IPS-18a (cell line): ENCODE measurements around the gene ANG.
"Not testable (repeated sequence)": the region's sequence is repeated elsewhere in the genome, so short reads cannot be mapped to it uniquely, and the experiment has no call there.

ENCODE experiments used
- H3K27ac ChIP-seq: one replicate; pipeline ENCODE4 v1.5.1; 2013; ENCODE audit warnings: low read length
- H3K27me3 ChIP-seq: one replicate; pipeline ENCODE4 v1.6.1; 2013; ENCODE audit warnings: mild to moderate bottlenecking, low read length; ENCODE audit not compliant: control insufficient read depth, insufficient read depth
- H3K36me3 ChIP-seq: one replicate; pipeline ENCODE4 v1.6.1; 2013; ENCODE audit warnings: low read depth, low read length; ENCODE audit not compliant: control insufficient read depth
- H3K4me1 ChIP-seq: one replicate; pipeline ENCODE4 v1.6.1; 2013; ENCODE audit warnings: low read depth, low read length; ENCODE audit not compliant: control insufficient read depth
- H3K4me3 ChIP-seq: one replicate; pipeline ENCODE4 v1.5.1; 2013; ENCODE audit warnings: low read length
- H3K9ac ChIP-seq: one replicate; pipeline ENCODE4 v1.6.1; 2013; ENCODE audit warnings: mild to moderate bottlenecking, low read length, moderate library complexity
- H3K9me3 ChIP-seq: one replicate; pipeline ENCODE4 v1.6.1; 2013; ENCODE audit warnings: low read depth, low read length; ENCODE audit not compliant: control insufficient read depth

The ANG gene

GRCh38 chr14:20687362-20688166 lies 1.0 kb upstream of the ANG start:
- peaks cover 8% of the 10 kb centered on the region for H3K27me3 ChIP-seq
- peaks cover 3% of the 10 kb centered on the region for H3K4me1 ChIP-seq
- H3K4me3 ChIP-seq, result no peak overlapping the region
- H3K9me3 ChIP-seq, result no peaks in the 10 kb centered on the region
- no peak overlapping the region for H3K27ac ChIP-seq
- H3K9ac ChIP-seq, result no peak overlapping the region
- no peaks in the 10 kb centered on the region for H3K36me3 ChIP-seq

- Histone ChIP-seq H3K4me3 (no peak overlapping the region), H3K27ac (no peak overlapping the region), H3K9ac (no peak overlapping the region), H3K4me1 (no peaks in the 10 kb centered on the region), H3K27me3 (no peaks in the 10 kb centered on the region), H3K36me3 (no peaks in the 10 kb centered on the region), H3K9me3 (no peaks in the 10 kb centered on the region)
These were observed 2.5 kb downstream of the ANG start for GRCh38 chr14:20690848-20691640.

GRCh38 chr14:20692116-20692751 lies 3.7 kb downstream of the ANG start:
- no peaks in the 10 kb centered on the region for H3K27me3 ChIP-seq
- H3K9ac ChIP-seq, result no peak overlapping the region
- no peaks in the 10 kb centered on the region for H3K36me3 ChIP-seq
- H3K4me3 ChIP-seq, result no peak overlapping the region
- no peaks in the 10 kb centered on the region for H3K9me3 ChIP-seq
- H3K27ac ChIP-seq, result no peak overlapping the region
- no peaks in the 10 kb centered on the region for H3K4me1 ChIP-seq

- Histone ChIP-seq H3K9me3 (no peaks in the 10 kb centered on the region), H3K9ac (no peak overlapping the region), H3K4me1 (no peaks in the 10 kb centered on the region), H3K4me3 (no peak overlapping the region), H3K27me3 (no peaks in the 10 kb centered on the region), H3K27ac (no peak overlapping the region), H3K36me3 (no peaks in the 10 kb centered on the region)
These were observed 8.2 kb downstream of the ANG start for GRCh38 chr14:20696764-20697163.

- H3K4me3 ChIP-seq, result no peak overlapping the region
- H3K4me1 ChIP-seq, result no peaks in the 10 kb centered on the region
- no peak overlapping the region for H3K9ac ChIP-seq
- H3K36me3 ChIP-seq, result no peaks in the 10 kb centered on the region
- H3K27me3 ChIP-seq, result no peaks in the 10 kb centered on the region
- no peaks in the 10 kb centered on the region for H3K9me3 ChIP-seq
- no peak overlapping the region for H3K27ac ChIP-seq
These were observed 8.9 kb downstream of the ANG start for GRCh38 chr14:20697273-20698017.

- Histone ChIP-seq H3K4me1 (no peaks in the 10 kb centered on the region), H3K9ac (no peak overlapping the region), H3K27ac (no peak overlapping the region), H3K9me3 (no peaks in the 10 kb centered on the region), H3K36me3 (no peaks in the 10 kb centered on the region), H3K27me3 (no peaks in the 10 kb centered on the region), H3K4me3 (no peak overlapping the region)
These were observed 9.4 kb downstream of the ANG start for GRCh38 chr14:20698018-20698329.

- Histone ChIP-seq H3K9me3 (no peaks in the 10 kb centered on the region), H3K36me3 (no peaks in the 10 kb centered on the region)
These were observed 10.4 kb downstream of the ANG start for GRCh38 chr14:20698934-20699333.

GRCh38 chr14:20699931-20700330 lies 11.4 kb downstream of the ANG start:
- H3K9ac ChIP-seq, result no peak overlapping the region
- H3K27ac ChIP-seq, result no peak overlapping the region
- H3K9me3 ChIP-seq, result no peaks in the 10 kb centered on the region
- no peaks in the 10 kb centered on the region for H3K36me3 ChIP-seq
- no peaks in the 10 kb centered on the region for H3K27me3 ChIP-seq
- no peaks in the 10 kb centered on the region for H3K4me1 ChIP-seq
- H3K4me3 ChIP-seq, result no peak overlapping the region

More at GRCh38 chr14:20698934-20699333, 10.4 kb downstream of the ANG start:
- Histone ChIP-seq H3K9ac (no peak overlapping the region), H3K4me1 (no peaks in the 10 kb centered on the region), H3K27me3 (no peaks in the 10 kb centered on the region), H3K4me3 (no peak overlapping the region), H3K27ac (no peak overlapping the region)

GRCh38 chr14:20700965-20701364 lies 12.4 kb downstream of the ANG start:
- H3K27ac ChIP-seq, H3K36me3 ChIP-seq, H3K4me3 ChIP-seq, H3K9ac ChIP-seq, H3K27me3 ChIP-seq, H3K9me3 ChIP-seq, H3K4me1 ChIP-seq: not testable (repeated sequence)

- H3K4me1 ChIP-seq, result no peaks in the 10 kb centered on the region
- no peaks in the 10 kb centered on the region for H3K27me3 ChIP-seq
- peaks cover 9% of the 10 kb centered on the region for H3K9me3 ChIP-seq
- H3K27ac ChIP-seq, result no peak overlapping the region
- H3K36me3 ChIP-seq, result no peaks in the 10 kb centered on the region
- H3K4me3 ChIP-seq, result no peak overlapping the region
- no peak overlapping the region for H3K9ac ChIP-seq
These were observed 18.2 kb downstream of the ANG start for GRCh38 chr14:20706657-20707355.

- Histone ChIP-seq H3K9me3 (peaks cover 9% of the 10 kb centered on the region), H3K36me3 (no peaks in the 10 kb centered on the region), H3K27me3 (no peaks in the 10 kb centered on the region), H3K4me1 (no peaks in the 10 kb centered on the region), H3K9ac (no peak overlapping the region), H3K27ac (no peak overlapping the region), H3K4me3 (no peak overlapping the region)
These were observed 19.1 kb downstream of the ANG start for GRCh38 chr14:20707622-20708021.
